M059J (cell line): ENCODE measurements around the gene ZDHHC11. TPM values are rescaled to one million over a fixed set of nuclear protein-coding genes. Genes with fewer than 3 reads are reported as not detected.
"Not testable (repeated sequence)": the region's sequence is repeated elsewhere in the genome, so short reads cannot be mapped to it uniquely, and the experiment has no call there.

Experiments
- DNase-seq: peaks from one replicate; pipeline ENCODE4 v3.0.0-alpha.2; 2012; ENCODE audit warnings: low read depth
- total RNA-seq: library from RNA; depleted of rRNA; stranded (reverse); fragments of >200 nt; shearing (Covaris generic); gene quantifications from 2 replicates; pipeline ENCODE4 v1.2.3, GENCODE V29; 2014

Gene ZDHHC11
- total RNA-seq, 1 experiment from 2014 or later, result 0.22 TPM

GRCh38 chr5:880816-881550 is 30.2 kb upstream of the ZDHHC11 start:
- DNase-seq, result no peak

DNA sequence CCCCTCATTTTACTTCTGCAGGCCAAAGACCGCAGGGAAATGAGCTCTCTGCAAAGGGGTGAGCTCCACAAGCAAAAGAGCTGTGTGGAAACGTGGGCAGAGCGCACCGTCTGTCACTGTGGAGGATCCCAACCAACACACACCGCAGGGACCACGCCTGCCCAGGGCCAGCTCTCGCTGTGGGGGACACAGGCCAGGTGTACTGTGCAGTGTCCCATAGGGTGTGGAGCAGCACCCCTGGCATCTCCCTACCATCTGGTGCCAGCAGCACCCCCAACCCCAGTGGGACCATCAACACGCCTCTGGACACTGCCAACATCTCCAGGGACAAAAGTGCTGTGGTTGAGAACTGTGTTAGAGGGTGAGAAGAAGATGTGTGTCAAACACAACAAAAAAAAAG is 27.9 kb upstream of the ZDHHC11 start:
- not testable (repeated sequence) for DNase-seq

- no peak for DNase-seq
These were observed 27.3 kb upstream of the ZDHHC11 start for GRCh38 chr5:878125-878524.

DNA sequence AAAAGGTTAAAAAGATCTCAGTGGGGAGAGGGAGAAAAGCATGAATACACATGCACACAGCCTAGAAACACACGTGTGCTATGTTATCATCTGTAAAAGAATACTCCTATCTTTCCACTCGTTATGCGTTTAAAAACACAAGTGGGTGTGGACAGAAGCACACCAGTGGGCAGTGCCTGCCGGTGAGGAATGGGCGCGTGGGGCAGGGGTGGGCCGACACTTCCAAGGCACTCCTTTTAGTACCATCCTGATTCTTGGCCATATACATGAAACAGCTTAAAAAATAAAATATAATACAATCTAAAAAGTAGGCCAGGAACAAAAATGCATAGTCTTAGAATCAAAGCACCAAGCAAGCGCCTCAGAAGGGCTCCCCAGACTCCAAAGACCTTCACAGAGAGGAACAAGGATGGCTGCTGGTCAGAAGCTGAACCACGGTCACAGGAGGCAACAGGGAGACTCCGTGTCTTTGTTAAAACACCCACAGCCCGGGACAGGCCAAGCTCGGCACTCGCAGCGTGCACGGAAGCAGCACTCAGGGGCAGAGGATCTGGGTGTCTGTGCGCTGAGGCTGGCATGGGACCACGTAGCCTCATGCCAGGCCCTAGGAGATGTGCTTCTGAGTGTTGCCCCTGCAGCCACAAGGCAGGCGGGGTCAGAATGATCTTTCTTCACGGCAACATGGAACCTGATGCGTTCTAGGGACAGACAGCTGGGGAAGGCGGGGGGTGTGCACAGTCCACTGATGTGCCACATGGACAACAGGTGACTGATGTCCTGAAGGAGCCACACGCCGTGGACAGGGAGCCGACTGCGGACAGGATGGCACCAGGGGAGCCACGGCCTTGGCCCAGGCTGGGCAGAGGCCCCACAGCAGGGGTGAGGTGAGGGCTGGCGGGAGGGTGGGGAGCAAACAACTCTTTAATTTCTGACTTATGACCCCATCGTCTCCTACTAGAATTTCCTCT is 25.9 kb upstream of the ZDHHC11 start:
- no peak for DNase-seq

DNA sequence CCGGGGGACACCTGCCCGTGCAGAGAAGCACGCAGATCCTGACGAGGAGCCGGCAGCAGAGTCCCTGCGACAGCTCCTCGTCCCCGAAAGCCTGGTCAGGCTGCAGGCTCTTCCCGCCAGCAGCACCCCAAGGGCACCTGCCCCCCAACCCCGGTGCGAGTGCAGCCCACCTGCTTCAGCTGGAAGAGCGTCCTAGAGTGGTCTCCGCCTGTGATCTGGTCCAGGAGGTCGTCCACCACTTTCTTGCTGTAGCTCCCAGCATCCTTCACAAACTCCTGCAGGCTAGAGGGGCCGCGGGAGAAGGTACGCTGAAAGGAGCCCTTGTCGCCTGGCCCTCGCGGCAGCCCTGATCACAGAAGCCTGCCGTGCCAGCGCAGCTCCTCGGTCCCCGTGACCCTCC is 25.1 kb upstream of the ZDHHC11 start:
- DNase-seq, result no peak

GRCh38 chr5:873328-873727 is 22.5 kb upstream of the ZDHHC11 start:
- no peak for DNase-seq

DNA sequence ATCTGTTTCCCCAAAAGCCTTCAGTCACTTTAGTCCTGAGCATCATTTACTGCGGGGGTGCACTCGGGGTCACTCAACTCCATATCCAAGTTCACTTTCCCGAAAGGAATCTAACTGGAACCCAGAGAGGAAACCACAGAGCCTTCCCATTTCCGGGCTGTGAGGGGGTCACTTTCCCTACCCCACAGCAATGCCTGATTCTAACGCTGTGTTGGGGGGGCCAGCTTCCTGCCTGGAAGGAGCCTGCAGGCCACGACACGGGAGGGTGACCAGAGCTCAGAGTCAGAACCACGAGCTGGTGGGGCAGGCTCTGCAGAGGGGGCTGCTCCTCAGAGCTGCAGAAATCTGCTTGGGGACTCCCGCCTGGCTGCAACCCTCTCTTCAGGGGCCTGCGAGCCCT is 21.5 kb upstream of the ZDHHC11 start:
- DNase-seq, result no peak

DNA sequence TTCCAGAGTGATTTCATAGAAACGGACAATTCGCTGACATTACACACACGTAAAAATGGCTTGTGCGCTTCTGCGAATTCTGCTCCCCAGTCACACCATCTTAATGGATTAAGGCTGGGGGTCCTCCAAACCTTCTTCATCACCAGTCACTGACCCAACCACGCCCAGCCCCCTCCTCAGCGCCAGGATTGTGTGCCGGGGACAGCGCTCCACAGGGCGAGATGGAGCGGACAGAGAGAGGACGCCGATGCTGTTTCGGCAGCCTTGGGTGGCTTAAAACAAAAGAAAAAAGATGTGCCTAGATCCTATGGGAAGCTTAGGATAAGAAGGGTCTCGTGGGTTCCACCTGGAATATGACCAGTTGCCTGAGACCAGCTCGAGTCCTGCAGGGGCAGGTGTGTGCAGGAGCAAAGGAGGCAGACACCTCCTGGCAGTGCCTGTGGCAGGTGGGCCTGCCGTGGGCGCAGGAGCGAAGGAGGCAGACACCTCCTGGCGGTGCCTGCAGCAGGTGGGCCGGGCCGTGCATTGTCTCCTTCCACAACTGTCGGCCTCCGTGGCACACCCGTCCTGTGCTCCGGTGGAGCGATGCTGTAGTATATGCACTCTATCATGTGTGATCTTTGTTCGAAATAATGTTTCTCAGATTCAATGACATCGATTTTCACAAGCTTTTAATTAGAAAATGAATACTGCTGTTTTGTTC is 21.0 kb upstream of the ZDHHC11 start:
- DNase-seq, result no peak

- no peak for DNase-seq
These were observed 20.2 kb upstream of the ZDHHC11 start for GRCh38 chr5:870956-871355.

DNA sequence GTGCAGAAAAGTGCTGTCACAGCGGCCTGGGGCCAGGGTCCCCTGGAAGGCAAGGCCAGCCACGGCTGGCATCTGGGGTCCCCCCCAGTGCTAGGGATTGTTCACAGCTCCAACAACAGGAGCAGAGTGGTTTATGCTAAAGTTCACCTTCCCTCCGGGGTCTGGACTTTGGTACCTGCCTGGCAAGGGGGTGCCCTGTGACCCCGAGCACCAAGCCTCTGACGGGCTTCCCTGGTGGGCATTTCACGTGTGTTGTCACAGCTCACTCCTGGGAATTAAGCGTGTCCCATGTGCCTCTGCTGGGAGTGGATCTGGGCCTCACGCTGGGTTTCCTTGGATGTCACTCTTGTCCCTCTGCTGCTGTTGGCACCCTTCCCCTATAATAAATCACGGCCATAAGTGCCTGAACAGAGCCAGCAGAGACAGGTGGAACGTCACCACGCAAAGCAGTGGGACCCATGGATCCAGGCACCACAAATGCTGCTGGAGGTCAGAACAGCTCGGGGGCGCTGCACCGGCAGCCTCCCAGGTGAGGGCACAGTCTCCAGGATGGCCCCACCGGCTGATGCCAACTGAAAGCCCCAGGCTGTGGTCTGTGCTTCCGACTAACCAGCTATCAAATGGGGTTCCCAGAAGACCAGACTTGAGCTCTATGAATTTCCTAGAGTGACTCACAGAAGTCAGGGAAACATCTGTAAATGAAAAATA is 17.8 kb upstream of the ZDHHC11 start:
- DNase-seq, result no peak

DNA sequence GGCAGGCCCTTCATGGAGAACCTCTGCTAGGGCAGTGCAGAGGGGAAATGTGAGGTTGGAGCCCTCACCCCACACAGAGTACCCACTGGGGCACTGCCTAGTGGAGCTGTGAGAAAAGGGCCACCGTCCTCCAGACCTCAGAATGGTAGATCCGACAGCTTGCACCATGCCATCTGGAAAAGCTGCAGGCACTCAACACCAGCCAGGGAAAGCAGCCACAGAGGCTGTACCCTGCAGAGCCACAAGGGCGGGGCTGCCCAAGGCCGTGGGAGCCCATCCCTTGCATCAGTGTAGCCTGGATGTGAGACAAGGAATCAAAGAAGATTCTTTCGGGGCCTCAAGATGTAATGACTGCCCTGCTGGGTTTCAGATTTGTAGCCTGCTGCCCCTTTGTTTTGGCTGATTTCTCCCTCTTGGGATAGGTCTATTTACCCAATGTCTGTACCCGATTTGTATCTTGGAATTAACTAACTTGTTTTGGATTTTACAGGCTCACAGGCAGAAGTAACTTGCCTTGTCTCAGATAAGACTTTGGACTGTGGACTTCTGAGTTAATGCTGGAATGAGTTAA is 16.6 kb upstream of the ZDHHC11 start:
- no peak for DNase-seq

- DNase-seq, result no peak
These were observed 15.0 kb upstream of the ZDHHC11 start for GRCh38 chr5:865771-866170.

DNA sequence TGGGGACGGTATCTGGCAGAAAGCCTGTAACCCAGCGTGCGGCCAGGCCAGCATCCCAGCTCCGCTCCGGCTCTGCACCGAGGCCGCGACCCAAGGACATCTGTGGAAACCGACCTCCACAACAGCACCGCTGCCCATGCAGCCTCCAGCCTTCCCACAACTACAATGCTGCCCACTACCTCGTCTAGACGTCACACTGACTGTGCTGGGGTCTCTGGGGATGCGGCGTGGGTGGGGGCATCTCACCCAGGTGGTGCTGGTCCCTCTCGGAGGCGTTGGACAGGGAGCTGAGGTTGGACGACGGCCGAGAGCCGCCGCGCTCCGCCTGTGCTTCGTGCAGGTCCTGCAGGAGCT is 14.4 kb upstream of the ZDHHC11 start:
- DNase-seq, result no peak

DNA sequence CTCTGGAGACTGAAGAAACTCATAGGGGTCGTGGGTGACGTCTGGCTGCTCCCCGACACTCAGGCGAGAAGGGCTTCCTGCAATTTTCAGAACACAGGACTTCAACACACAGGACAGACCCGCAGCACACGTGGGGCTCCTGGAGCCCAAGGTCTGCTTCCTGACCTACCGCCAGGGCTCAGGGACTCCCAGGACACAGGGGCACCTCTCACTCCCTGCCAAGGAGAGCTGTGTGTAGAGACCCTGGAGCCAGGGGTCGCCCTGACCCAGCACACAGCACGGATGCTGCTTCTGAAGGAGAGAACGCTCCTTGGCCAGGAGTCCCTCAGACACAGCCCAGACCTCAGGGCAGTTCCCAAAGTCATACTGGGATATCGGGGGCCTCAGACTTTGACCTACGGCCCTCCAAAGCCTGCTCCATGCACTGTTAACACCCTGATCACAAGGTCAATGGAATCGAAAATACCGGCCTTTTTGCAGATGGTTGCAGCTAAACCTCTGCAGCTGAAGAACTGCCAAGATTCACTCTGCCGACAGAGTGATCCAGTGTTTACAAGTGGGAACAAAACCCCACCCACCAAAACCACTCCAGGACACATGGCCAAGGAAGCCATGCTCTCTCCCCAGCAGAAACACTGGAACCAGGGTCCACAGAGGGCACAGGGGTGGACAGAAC is 13.8 kb upstream of the ZDHHC11 start:
- no peak for DNase-seq

DNA sequence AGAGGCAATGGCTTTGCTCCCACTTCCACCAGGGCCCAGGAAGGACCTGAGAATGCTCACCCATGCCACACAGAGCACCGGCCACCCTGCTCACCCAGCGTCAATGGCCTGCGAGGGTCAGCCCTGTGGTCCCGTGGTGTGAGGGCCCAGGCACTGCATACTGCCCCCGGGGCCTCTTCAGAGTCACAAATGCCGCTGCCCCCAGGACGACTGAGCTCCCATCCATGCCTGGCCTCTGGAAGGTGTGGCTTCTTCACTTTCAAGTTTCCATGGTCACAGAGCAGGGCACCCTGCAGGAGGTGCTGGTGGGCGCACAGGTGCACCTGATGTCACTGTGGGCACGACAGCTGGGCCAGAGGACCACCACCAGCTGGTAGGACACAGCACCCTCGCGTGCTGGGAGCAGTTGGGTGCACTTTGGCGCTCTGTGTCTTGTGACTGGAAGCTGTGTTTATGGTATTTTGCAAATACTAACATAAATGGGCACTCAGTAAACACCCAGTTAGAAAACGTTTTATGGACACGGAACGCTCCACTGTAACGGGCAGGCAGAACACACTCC is 12.5 kb upstream of the ZDHHC11 start:
- no peak for DNase-seq

DNA sequence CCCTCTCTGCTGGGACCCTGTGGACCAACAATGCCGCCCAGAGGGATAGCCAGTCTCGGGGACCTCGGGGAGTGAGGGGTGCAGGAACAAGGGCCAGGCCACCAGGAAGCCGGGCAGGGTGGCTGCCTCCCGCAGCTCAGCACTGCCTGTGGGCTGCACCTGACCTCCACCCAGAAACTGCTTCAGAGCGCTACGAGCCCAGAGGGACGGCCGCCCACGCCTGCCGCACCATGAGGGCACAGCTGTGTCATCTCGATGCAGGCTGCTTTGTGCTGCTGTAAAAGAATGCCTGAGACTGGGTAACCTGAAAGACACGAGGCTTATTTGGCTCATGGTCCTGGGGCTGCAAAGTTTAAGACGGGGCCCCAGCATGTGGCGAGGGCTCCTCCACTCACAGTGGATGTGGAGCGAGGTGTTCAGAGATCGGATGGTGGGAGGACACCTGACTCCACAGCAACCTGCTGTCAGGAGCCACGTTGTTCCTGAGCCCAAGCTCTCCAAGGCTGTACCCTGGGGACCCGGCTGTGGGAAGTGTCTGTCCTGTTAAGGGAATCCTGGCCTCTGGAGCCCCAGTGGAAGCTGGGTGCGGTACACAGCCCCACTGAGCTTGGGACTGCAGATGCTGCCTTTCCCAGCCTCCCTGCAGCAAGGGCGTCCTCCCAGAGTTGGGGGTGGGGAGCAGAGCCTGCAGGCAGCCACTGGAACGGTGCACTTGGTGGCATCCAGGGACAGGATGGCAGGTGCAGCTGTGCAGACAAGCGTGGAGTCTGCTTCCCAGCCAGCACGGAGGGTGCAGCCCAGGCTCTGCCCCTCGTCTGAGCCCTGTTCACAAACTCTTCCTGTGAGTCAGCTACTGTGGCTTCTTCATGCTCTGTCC is 11.8 kb upstream of the ZDHHC11 start:
- DNase-seq, result peak; percentile 43

- DNase-seq, result no peak
These were observed 10.9 kb upstream of the ZDHHC11 start for GRCh38 chr5:861442-862366.

GRCh38 chr5:860506-861150 is 9.8 kb upstream of the ZDHHC11 start:
- DNase-seq, result no peak
